RPMI7951 (cell line): Measurements from ENCODE around the gene ATF5. TPM values are rescaled to one million over a fixed set of nuclear protein-coding genes. Genes with fewer than 3 reads are reported as not detected.
"Not testable (repeated sequence)": the region's sequence is repeated elsewhere in the genome, so short reads cannot be mapped to it uniquely, and the experiment has no call there.

Source experiments
- DNase-seq: peaks from one replicate; pipeline ENCODE4 v3.0.0-alpha.2; 2012; ENCODE audit warnings: low read depth
- total RNA-seq: library from RNA; depleted of rRNA; stranded (reverse); fragments of >200 nt; shearing (Covaris generic); gene quantifications from 2 replicates; pipeline ENCODE4 v1.2.3, GENCODE V29; 2014

Gene ATF5
- total RNA-seq, 1 experiment from 2014 or later: 9.5 TPM

DNA sequence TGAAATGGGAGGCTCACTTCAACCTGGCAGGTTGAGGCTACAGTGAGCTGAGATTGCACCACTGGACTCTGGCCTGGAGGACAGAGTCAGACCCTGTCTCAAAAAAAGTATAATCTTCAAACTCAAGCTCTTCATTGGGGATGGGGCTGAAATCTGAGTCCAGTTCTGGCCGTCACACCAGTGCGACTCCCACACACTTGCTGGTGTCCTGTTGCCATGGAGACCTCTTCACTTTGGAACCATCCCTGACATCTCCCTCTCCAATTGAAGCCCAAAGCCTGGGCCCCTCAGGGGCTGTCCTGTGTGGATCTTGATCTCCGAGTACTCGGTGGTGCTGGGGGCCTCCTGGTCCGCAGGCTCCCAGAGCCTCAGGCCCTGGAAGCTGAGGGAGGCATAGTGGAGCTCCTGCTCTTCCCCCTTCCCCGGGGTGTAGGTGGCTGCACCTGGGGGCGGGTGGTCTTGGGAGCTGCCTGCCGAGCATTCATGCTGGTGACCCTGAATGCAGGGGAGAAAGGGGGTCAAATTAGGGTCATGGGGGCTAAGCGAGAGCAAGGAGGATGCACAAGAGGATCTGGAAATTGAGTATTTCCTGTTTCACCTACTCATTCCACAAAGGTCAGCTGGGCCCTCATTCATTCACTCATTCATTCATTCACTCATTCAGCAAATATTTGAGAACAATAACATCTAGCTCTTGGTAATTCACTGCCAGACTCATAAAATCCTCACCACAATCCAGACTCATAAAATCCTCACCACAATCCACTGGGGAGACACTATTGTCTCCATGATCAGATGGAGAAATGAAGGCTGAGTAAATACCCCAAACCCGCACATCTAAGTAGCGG is 21.0 kb downstream of the ATF5 start:
- no peak for DNase-seq

DNA sequence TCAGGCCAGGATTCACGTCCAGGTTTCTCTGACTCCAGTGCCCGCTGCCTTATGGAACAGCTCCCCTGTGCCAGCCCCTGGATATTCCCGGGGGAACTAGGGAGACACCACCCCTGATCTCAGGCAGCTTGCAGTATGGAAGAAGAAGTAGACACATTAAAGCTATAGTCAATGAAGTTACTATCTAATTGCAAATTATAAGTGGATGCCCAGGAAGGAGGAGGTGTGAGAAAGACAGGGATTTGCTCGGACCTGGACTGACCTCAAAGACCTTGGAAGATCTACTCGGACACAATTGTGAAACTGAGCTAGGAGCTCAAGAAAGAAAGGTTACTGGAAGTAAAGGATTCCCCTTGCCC is 21.6 kb downstream of the ATF5 start:
- DNase-seq: no peak

DNA sequence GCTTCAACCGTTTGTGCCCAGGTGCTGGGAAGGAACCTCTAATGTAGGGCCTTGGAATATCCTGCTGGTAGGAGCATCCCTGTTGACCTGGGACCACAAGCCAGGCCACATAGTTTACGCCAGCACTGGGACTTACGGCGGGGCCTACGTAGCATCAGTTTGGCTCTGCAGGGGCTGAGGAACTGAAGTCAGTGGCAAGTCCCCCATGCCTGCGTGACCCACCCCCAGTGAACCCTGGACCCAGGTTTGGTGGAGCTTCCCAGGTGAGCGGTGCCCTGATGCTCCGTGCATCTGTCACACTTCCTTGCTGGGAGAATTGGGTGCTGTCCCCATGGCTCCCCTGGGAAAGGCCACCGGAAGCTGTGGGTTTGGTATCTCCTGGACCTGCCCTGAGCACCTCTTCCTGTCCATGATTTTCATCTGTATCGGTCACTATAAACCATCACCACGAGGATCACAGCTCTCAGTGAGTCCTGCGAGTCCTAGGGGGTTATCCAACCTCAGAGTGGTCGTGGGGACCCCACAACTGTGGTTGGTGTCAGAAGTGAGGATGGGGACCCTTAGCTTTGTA is 22.0 kb downstream of the ATF5 start:
- no peak for DNase-seq

DNA sequence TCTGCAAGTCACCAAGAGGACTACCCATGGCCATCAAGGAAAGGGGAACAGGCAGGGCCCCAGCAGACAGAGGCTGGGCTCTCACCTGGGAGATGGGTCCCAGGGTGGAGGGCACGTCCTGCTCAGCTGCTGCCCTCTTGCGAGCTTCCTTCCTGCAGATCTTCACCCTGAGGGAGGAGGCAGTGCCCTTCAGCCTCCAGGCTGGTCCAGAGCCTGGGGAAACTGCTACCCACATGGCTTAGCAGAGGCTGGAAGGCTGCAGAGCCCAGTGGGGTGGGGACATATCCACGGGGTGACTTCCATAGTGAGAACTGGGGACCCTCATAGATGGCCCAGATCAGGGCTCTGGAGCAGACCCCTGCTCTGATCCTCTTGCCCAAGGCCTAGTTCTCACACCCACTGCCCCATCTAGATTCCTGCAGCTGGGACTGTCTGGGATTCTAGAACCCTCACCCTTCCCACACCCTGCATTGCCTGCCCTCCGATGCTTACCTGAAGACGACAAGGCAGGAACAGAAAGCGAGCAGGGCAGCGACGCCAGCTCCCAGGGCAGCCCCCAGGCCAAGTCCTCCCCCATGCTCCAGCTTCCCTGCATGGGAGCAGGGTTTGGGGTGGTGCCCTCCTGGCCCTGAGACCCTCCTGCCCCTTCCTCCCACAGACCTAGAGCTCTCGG is 22.9 kb downstream of the ATF5 start:
- DNase-seq: no peak

DNA sequence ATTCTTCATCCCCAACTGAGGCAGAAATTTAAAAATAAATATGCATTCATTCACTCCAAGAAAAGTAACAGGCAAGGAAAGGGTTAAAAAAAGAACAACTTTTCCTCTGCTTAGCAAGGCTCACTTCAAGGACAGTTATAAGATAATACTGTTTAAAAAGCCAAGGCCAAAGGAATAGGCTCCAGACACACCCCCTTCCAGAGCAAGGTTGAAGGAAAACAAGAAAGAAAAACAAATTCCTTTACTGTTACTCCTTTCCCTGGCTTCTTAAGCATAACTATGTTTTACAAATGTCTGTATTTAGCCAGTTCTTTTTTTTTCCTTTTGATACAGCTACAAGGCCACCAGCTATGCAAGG is 23.5 kb downstream of the ATF5 start:
- DNase-seq: no peak

DNA sequence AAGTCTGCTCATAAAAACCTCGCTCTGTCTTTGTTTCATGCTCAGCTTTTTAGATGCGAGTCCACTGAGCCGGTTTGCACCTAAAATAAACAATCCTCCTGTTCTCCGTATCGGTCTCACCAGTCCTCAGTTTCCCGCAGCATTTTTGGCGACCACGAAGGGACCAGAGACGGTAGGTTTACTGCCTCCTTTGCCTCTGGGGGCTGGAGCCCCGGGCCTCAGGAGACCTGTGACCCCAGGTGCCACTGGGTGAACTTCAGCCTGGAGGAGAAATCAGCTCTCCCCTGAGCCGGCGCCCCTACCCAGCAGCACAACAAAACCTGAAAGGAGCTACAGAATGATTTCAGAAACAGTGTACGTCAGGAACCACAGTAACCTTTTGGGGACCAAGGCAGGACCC is 23.9 kb downstream of the ATF5 start:
- no peak for DNase-seq

DNA sequence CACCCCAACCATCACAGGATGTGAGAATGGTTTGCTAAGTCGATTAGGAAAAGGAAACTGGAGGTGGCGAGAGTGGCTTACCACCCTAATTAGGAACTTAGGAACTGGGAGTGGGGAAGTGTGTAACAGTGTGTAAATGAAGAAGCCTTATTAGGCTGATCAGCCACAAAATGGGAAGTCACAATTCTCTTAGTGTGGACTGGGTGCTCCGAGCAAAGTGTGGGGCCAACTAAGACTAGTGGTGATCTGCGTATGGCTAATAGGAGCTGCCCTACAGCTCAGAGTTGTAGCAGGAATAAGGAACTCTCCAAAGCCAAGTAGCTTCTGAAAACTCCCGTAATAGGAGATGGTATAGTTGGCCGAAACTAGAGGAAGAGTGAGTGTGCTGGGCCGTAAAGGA is 24.4 kb downstream of the ATF5 start:
- DNase-seq: no peak

DNA sequence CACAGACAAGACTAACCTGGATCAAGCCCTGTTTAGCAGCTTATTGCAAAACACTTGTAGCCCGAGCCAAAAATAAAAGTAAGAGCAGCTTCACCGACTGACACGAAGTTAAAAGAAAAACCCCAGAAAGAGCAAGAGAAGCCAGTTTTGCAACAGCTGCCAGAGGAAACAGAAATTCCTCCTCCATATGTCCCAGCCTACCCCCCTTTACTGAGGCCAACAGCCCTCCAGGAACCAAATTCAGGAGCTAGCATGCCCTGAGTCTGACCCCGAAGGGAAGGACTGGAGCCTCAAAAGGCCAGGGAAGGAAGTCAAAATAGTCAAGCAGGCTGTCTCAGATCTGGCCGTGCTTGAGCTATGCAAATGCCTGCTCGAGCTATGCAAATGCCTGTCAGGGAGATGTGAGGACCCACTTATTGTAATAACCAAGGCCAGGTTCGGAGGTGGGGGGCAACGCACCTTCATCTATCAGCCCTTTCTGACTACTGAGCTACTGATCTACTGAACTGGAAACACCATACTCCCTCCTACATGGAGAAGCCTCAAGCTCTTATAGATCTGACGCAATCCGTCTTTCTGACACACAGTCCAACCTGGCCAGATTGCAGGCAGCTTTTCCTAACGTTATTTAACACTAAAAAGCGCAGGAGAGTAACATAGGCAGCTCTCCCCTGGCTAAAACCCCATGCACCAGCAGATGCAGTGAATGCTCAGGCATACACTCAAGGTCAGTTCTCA is 25.3 kb downstream of the ATF5 start:
- no peak for DNase-seq

DNA sequence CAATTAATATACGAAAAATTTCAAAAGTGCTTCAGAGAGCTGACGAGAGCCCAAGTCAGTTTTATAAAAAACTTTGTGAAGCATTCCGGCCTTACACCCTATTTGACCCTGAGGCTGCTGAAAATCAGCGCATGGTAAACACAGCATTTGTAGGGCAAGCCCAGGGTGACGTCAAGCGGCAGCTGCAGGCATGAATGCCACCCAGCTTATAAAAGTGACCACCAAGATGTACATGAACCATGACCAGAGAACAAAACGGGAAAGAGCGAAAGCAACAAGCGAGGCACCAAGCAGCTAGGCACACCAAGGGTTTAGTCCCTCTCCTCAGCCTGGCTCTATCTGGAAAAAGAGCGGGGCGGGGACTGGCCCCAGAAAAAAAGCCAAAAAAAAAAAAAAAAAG is 25.9 kb downstream of the ATF5 start:
- DNase-seq: peak; percentile 35

DNA sequence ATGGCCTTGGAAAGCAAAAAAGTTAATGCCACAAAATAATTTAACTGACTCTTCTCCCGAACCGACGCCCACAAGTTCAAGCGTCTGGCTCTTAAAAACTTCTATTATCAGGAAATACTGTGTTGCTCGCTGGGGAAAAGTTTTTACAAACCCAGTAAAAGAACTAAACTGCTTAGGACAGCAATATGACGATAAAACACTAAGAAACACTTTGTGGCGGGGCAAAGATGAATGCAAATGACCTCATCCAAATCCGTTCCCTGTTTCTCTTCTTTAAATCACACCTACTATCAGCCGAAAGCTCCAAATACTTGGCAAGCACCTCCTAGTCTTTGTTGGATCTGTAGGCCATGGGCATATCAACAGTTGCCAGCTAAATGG is 27.1 kb downstream of the ATF5 start:
- DNase-seq: no peak

DNA sequence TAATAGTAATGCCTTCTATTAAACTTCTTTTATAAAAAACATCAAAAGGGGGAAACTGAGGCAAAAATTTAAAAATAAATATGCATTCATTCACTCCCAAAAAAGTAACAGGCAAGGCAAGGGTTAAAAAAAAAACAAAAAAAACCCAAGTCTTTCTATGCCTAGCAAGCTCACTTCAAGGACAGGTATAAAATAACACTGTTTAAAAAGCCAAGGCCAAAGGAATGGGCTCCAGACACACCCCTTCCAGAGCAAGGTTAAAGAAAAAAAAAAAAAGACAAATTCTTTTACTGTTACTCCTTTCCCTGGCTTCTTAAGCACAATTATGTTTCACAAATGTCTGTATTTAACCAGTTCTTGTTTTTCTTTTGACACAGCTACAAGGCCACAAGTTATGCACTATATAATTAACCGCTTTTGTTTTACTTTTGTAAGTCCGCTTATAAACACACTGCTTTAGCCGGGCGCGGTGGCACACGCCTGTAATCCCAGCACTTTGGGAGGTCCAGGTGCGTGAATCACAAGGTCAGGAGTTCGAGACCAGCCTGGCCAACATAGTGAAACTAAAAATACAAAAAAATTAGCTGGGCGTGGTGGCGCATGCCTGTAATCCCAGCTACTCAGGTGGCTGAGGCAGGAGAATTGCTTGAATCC is 28.4 kb downstream of the ATF5 start:
- DNase-seq: no peak

DNA sequence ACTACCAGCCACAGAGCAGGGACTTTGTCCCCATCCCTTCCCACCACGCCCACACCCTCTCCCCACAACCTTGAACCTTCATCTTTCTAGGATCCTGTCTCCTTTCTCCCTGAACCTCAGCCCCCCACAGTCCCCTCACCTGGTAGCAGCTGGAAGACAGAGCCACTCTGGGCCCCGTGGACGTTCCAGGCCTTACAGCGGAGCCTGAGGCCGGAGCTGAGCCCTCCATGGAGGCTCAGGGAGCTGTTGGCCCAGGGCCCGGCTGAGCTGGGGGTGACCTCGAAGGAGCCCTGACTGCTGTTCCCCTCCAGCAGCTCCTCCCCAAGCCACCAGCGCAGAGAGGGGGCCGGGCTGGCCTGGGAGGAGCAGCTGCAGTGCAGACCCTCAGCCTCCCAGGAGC is 29.1 kb downstream of the ATF5 start:
- DNase-seq: not testable (repeated sequence)

DNA sequence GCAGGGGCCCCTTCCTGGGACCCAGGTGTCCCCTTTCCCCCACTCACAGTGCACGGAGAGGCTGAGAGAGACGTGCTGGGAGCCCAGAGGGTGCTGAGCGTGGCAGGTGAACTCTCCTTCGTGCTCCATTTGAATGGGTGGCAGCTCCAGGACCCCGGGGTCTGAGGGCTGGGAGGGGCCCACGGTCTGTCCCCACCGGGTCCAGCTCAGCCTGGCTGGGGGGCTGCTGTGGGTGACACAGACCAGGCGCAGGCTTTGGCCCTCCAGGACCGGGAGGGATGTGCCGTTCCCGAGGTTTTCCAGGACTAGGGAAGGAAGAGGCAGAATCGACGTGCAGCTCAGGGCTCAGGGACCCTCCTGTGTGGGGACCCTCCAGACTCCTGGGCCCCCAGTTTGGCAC is 29.6 kb downstream of the ATF5 start:
- DNase-seq: not testable (repeated sequence)

DNA sequence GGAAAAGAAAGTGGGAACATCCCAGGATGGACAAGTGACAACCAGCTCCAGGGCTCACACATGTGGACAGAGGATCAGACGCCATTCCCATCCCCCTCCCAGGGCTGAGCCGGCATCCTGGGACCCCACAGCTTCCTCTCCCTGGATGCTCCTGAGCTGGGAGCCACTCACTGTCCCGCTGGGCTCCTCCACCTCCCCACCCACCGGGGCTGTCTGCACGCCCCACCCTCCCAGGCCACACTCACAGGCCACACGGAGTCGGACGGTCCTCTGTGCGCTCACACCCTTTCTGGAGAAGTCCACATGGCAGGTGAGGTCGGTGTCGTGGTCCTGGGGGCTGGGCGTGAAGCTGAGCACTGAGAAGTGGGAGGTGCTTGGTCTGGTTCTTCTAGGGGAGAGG is 30.9 kb downstream of the ATF5 start:
- not testable (repeated sequence) for DNase-seq

DNA sequence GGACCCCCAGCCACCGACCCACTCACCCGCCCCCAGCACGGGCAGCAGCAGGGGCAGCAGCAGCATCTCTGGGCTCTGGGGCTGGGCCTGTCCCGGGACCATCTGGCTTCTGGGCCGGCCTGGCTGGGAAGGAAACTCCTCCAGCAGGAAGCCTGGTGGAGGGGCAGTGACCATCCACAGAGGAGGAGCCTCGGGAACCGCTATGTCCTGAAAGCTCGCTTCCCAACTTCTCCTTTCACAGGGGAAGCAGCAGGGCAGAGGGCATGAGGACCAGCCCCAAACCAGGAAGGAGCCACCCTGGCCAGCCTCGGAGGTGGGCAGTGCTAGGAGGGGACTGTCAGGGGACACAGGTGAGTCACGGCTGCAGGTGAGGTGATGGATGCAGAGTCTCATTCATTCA is 32.0 kb downstream of the ATF5 start, which contains the start of gene SIGLEC11:
SIGLEC11 (minus strand) TSS at position 193 of the 400 bp plus-strand sequence; CDS start at position 102, 91 bp downstream.
- not testable (repeated sequence) for DNase-seq

DNA sequence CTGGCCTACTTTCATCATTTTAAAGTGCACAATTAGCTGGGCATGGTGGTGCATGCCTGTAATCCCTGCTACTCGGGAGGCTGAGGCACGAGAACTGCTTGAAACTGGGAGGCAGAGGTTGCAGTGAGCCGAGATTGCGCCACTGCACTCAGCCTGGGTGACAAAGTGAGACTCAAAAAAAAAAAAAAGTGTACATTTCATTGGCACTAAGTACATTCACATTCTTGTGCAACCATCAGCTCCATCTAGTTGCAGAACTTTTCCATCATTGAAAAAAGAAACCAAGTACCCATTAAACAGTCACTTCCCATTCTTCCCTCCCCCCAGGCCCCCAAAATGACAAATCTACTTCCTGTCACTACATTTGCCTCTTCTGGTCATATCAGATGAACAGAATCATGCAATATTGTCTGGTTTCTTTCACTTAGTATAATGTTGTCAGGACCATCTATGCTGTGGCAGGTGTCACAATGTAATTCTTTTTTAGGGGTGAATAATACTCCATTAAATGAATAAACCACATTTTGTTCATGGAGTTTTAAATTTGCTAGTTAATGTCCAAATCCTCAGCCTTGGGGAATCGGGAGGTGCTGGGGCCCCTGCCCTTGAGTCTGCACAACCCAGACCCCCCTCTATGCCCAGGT is 39.4 kb downstream of the ATF5 start:
- no peak for DNase-seq

DNA sequence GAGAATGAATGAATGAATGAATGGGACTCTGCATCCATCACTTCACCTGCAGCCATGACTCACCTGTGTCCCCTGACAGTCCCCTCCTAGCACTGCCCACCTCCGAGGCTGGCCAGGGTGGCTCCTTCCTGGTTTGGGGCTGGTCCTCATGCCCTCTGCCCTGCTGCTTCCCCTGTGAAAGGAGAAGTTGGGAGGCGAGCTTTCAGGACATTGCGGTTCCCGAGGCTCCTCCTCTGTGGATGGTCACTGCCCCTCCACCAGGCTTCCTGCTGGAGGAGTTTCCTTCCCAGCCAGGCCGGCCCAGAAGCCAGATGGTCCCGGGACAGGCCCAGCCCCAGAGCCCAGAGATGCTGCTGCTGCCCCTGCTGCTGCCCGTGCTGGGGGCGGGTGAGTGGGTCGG is 40.4 kb downstream of the ATF5 start:
- not testable (repeated sequence) for DNase-seq

DNA sequence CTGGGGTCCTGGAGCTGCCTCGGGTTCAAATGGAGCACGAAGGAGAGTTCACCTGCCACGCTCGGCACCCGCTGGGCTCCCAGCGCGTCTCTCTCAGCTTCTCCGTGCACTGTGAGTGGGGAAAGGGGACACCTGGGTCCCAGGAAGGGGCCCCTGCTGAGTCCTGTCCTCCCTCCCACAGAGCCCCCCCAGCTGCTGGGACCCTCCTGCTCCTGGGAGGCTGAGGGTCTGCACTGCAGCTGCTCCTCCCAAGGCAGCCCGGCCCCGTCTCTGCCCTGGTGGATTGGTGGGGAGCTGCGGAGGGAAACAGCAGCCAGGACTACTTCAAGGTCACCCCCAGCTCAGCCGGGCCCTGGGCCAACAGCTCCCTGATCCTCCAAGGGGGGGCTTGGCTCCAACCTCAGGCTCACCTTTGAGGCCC is 43.0 kb downstream of the ATF5 start:
- no peak for DNase-seq

DNA sequence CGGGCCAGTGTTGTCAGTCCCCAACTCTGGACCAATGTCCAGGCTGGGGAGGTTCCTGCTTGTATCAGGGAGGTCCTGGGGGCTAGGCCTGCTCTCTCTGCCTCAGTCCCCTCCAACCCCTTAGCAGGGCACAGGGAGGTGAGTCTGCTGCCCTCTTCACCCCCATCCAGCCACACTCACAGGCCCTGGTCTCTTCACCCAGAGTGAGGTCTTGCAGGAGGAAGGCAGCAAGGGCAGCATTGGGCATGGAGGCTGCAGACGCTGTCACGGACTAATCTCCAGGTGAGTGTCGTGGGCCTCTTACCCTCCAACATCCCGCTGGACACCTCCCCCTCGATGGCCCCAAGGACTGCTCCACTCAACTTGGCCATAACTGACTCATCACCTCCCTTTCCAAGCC is 43.8 kb downstream of the ATF5 start:
- no peak for DNase-seq

DNA sequence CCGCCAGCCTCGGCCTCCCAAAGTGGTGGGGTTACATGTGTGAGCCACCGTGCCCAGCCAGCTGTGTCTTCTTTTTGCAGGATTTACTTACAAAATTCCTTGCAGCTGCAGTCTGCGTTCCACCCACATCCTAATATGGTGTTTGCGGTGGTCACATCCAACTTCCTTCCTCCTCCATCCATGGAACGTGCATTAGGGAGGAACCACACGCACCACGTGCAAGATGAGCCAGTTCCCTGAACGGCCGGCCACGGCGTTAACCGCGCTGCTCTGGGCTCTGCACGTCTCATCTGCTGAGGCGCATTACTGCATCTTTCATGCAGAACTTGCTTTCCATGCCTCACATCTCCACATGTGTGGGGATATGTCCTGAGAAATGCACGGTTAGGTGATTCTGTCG is 45.0 kb downstream of the ATF5 start:
- peak; percentile 53 for DNase-seq

DNA sequence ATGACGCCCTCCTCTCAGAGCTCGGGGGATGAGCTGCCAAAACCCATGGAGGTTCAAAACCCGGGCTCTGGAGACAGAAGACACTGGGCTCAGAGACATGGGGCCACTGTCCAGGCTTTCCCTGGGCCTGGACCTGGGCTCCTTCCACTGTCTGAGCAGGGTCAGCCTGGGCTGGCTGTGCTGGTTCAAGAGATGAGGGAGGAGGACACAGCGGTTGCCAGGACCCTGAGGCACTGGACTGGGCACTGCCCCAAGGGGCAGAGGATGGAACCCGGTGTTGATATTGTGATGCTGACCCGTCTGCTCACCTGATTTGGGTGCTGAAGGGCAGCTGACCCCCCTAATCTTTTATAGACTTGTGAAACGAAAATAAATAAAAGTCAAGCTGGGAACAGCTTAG is 46.0 kb downstream of the ATF5 start:
- no peak for DNase-seq
